CD4-positive, CD25-positive, alpha-beta regulatory T cell (primary cell): ENCODE measurements around the gene MTHFD2L. TPM values are rescaled to one million over a fixed set of nuclear protein-coding genes. Genes with fewer than 3 reads are reported as not detected.

Experiments
- ATAC-seq, 2 donors: fragments of 150-1000 bp; cut with Tn5 transposase; one replicate each; pipeline ENCODE4 v1.10.0; 2021; ENCODE audit warnings: low read depth in 2 of 2, moderate number of reproducible peaks in 2 of 2, moderate library complexity in 1 of 2
- DNase-seq, 3 donors: peaks; one replicate each; pipeline versions ENCODE4 v3.0.0 to v3.0.0-alpha.2; 2012 to 2022; ENCODE audit warnings: mixed read lengths in 1 of 3
- H3K27ac ChIP-seq: one replicate; pipeline ENCODE4 v1.7.0; 2013; ENCODE audit warnings: mild to moderate bottlenecking, low read length; ENCODE audit not compliant: insufficient read depth, poor library complexity, severe bottlenecking
- H3K27me3 ChIP-seq: one replicate; pipeline ENCODE4 v1.7.0; 2013; ENCODE audit warnings: low read length; ENCODE audit not compliant: control insufficient read depth, insufficient read depth
- H3K36me3 ChIP-seq: one replicate; pipeline ENCODE4 v1.7.0; 2013; ENCODE audit warnings: mild to moderate bottlenecking, low read length, moderate library complexity; ENCODE audit not compliant: control insufficient read depth, insufficient read depth
- H3K4me1 ChIP-seq: 2 replicates; pipeline ENCODE4 v1.7.0; 2013; ENCODE audit warnings: mild to moderate bottlenecking, low read length; ENCODE audit not compliant: insufficient read depth, control insufficient read depth, poor library complexity, severe bottlenecking
- H3K4me3 ChIP-seq: one replicate; pipeline ENCODE4 v1.7.0; 2013; ENCODE audit warnings: low read depth, mild to moderate bottlenecking, low read length, moderate library complexity
- H3K9me3 ChIP-seq, 2 experiments: 1 replicate in 1 of 2; 2 replicates in 1 of 2; pipeline ENCODE4 v1.7.0; 2013; ENCODE audit warnings: low read length in 2 of 2, mild to moderate bottlenecking in 1 of 2, moderate library complexity in 1 of 2; ENCODE audit not compliant: control insufficient read depth in 2 of 2
- H3K27ac Mint-ChIP-seq, 3 donors: one replicate each; pipeline ENCODE4 v1.8.0; 2020 to 2022; ENCODE audit warnings: mild to moderate bottlenecking in 3 of 3, mixed read lengths in 3 of 3, moderate library complexity in 2 of 3
- H3K27me3 Mint-ChIP-seq: one replicate; pipeline ENCODE4 v1.8.0; 2022; ENCODE audit warnings: mild to moderate bottlenecking, mixed read lengths
- H3K36me3 Mint-ChIP-seq: one replicate; pipeline ENCODE4 v1.8.0; 2020; ENCODE audit warnings: mixed read lengths
- H3K4me1 Mint-ChIP-seq, 4 donors: one replicate each; pipeline ENCODE4 v1.8.0; 2020 to 2022; ENCODE audit warnings: mixed read lengths in 4 of 4, mild to moderate bottlenecking in 1 of 4
- H3K4me3 Mint-ChIP-seq, 4 donors: one replicate each; pipeline ENCODE4 v1.8.0; 2020 to 2022; ENCODE audit warnings: mild to moderate bottlenecking in 4 of 4, mixed read lengths in 4 of 4, moderate library complexity in 3 of 4
- H3K9me3 Mint-ChIP-seq, 7 donors: one replicate each; pipeline ENCODE4 v1.8.0; 2020 to 2022; ENCODE audit warnings: mixed read lengths in 7 of 7, mild to moderate bottlenecking in 3 of 7, moderate library complexity in 2 of 7
- polyA plus RNA-seq, 4 donors: library from polyadenylated mRNA; unstranded; fragments of 300-500 nt; fragmentation: Illumina TruSeq; gene quantifications; one replicate each; pipeline ENCODE4 v1.2.3, GENCODE V29; 2021
- total RNA-seq: library from RNA; stranded (reverse); gene quantifications from one replicate; pipeline ENCODE4 v1.2.3, GENCODE V29; 2022

MTHFD2L gene
- total RNA-seq (6.9 TPM), polyA plus RNA-seq (1 to 10 TPM; 2.3 to 6.8 (median 3.8) TPM)

- no peaks in the 10 kb centered on the region for H3K9me3 ChIP-seq
- H3K4me3 Mint-ChIP-seq, result peak within 1 kb of the TSS; percentile 89 to 94 (median 91)
- H3K36me3 Mint-ChIP-seq, result peaks cover 16% of the 10 kb centered on the region
These were observed at the start of gene MTHFD2L for GRCh38 chr4:74157561-74158465. Gene MTHFD2L (plus strand): TSS chr4:74158118. CDS start chr4:74158139, 21 bp downstream.

GRCh38 chr4:74108457-74109115, 49.3 kb upstream of the MTHFD2L start:
- H3K36me3 Mint-ChIP-seq, result no peaks in the 10 kb centered on the region
- Histone ChIP-seq H3K4me3 (no peak overlapping the region), H3K4me1 (no peaks in the 10 kb centered on the region), H3K9me3 (no peaks in the 10 kb centered on the region), H3K27ac (no peak overlapping the region), H3K27me3 (peaks cover 2% of the 10 kb centered on the region), H3K36me3 (no peaks in the 10 kb centered on the region)
- no peaks in the 10 kb centered on the region for H3K4me1 Mint-ChIP-seq
- no peak for DNase-seq
- ATAC-seq, result no peak
- H3K27ac Mint-ChIP-seq, result no peak overlapping the region
- peaks cover 9% of the 10 kb centered on the region for H3K27me3 Mint-ChIP-seq
- H3K4me3 Mint-ChIP-seq, result no peak overlapping the region
- no peaks in the 10 kb centered on the region for H3K9me3 Mint-ChIP-seq

More at GRCh38 chr4:74157561-74158465, at the start of gene MTHFD2L:
- ATAC-seq, result peak; percentile 92 to 93
- peak within 1 kb of the TSS; percentile 88 to 93 (median 91) for H3K27ac Mint-ChIP-seq
- Histone ChIP-seq H3K27ac (peak within 1 kb of the TSS; percentile 38), H3K4me3 (peak within 1 kb of the TSS; percentile 95), H3K27me3 (peaks cover 4% of the 10 kb centered on the region), H3K4me1 (peaks cover 17% of the 10 kb centered on the region), H3K36me3 (peaks cover 7% of the 10 kb centered on the region)
- no peaks in the 10 kb centered on the region for H3K9me3 Mint-ChIP-seq
- H3K4me1 Mint-ChIP-seq, result peaks cover 9 to 35% (median 24%) of the 10 kb centered on the region in 4 donors
- peaks cover 9% of the 10 kb centered on the region for H3K27me3 Mint-ChIP-seq
- DNase-seq, result peak; percentile 67 to 91 (median 75)

- no peak overlapping the region for H3K4me3 ChIP-seq
- no peaks in the 10 kb centered on the region for H3K36me3 ChIP-seq
- H3K27me3 ChIP-seq, result no peaks in the 10 kb centered on the region
- no peak overlapping the region for H3K27ac Mint-ChIP-seq
- DNase-seq, result no peak
- H3K4me1 Mint-ChIP-seq, result no peaks in the 10 kb centered on the region
- no peak overlapping the region for H3K27ac ChIP-seq
- no peaks in the 10 kb centered on the region for H3K9me3 Mint-ChIP-seq
- H3K4me3 Mint-ChIP-seq, result no peak overlapping the region
- no peak for ATAC-seq
- H3K36me3 Mint-ChIP-seq, result no peaks in the 10 kb centered on the region
- H3K27me3 Mint-ChIP-seq, result peaks cover 9% of the 10 kb centered on the region
- no peaks in the 10 kb centered on the region for H3K4me1 ChIP-seq
- H3K9me3 ChIP-seq, result no peaks in the 10 kb centered on the region
These were observed 48.6 kb upstream of the MTHFD2L start for GRCh38 chr4:74109116-74109869.

- H3K27me3 ChIP-seq, result no peaks in the 10 kb centered on the region
- no peak overlapping the region for H3K4me3 Mint-ChIP-seq
- no peaks in the 10 kb centered on the region for H3K9me3 ChIP-seq
- no peak overlapping the region for H3K4me3 ChIP-seq
- no peaks in the 10 kb centered on the region for H3K36me3 Mint-ChIP-seq
- H3K9me3 Mint-ChIP-seq, result no peaks in the 10 kb centered on the region
- H3K27ac ChIP-seq, result no peak overlapping the region
- H3K27ac Mint-ChIP-seq, result no peak overlapping the region
- ATAC-seq (no peak), DNase-seq (no peak)
- no peaks in the 10 kb centered on the region for H3K36me3 ChIP-seq
- peaks cover 9% of the 10 kb centered on the region for H3K27me3 Mint-ChIP-seq
- H3K4me1 ChIP-seq, result no peaks in the 10 kb centered on the region
- H3K4me1 Mint-ChIP-seq, result no peaks in the 10 kb centered on the region
These were observed 47.9 kb upstream of the MTHFD2L start for GRCh38 chr4:74109870-74110605.

GRCh38 chr4:74110670-74111069, 47.2 kb upstream of the MTHFD2L start:
- Mint-ChIP-seq H3K4me1 (no peaks in the 10 kb centered on the region), H3K27me3 (peaks cover 8% of the 10 kb centered on the region), H3K27ac (no peak overlapping the region), H3K9me3 (no peaks in the 10 kb centered on the region), H3K36me3 (no peaks in the 10 kb centered on the region), H3K4me3 (no peak overlapping the region)
- Histone ChIP-seq H3K4me1 (no peaks in the 10 kb centered on the region), H3K27me3 (no peaks in the 10 kb centered on the region), H3K9me3 (no peaks in the 10 kb centered on the region), H3K4me3 (no peak overlapping the region), H3K27ac (no peak overlapping the region), H3K36me3 (no peaks in the 10 kb centered on the region)
- DNase-seq (no peak), ATAC-seq (no peak)

GRCh38 chr4:74111306-74111975, 46.5 kb upstream of the MTHFD2L start:
- Histone ChIP-seq H3K27me3 (no peaks in the 10 kb centered on the region), H3K9me3 (no peaks in the 10 kb centered on the region), H3K27ac (no peak overlapping the region), H3K36me3 (no peaks in the 10 kb centered on the region), H3K4me3 (no peak overlapping the region), H3K4me1 (no peaks in the 10 kb centered on the region)
- H3K4me3 Mint-ChIP-seq, result no peak overlapping the region
- no peaks in the 10 kb centered on the region for H3K4me1 Mint-ChIP-seq
- no peaks in the 10 kb centered on the region for H3K36me3 Mint-ChIP-seq
- no peaks in the 10 kb centered on the region for H3K9me3 Mint-ChIP-seq
- H3K27me3 Mint-ChIP-seq, result peaks cover 4% of the 10 kb centered on the region
- no peak overlapping the region for H3K27ac Mint-ChIP-seq
- no peak for DNase-seq
- ATAC-seq, result no peak

- no peaks in the 10 kb centered on the region for H3K9me3 Mint-ChIP-seq
These were observed 45.9 kb upstream of the MTHFD2L start for GRCh38 chr4:74111990-74112389.

More at GRCh38 chr4:74111990-74112389, 45.9 kb upstream of the MTHFD2L start:
- H3K27ac Mint-ChIP-seq, result no peak overlapping the region
- no peak overlapping the region for H3K4me3 ChIP-seq
- no peaks in the 10 kb centered on the region for H3K36me3 ChIP-seq
- no peak for ATAC-seq
- DNase-seq, result no peak
- no peak overlapping the region for H3K27ac ChIP-seq
- peaks cover 4% of the 10 kb centered on the region for H3K27me3 Mint-ChIP-seq
- no peak overlapping the region for H3K4me3 Mint-ChIP-seq
- no peaks in the 10 kb centered on the region for H3K4me1 ChIP-seq
- no peaks in the 10 kb centered on the region for H3K27me3 ChIP-seq
- H3K4me1 Mint-ChIP-seq, result no peaks in the 10 kb centered on the region
- H3K36me3 Mint-ChIP-seq, result no peaks in the 10 kb centered on the region
- H3K9me3 ChIP-seq, result no peaks in the 10 kb centered on the region
